Measurements from ENCODE around the gene HOXC4. TPM values are rescaled to one million over a fixed set of nuclear protein-coding genes. Genes with fewer than 3 reads are reported as not detected.

The HOXC4 gene
- total RNA-seq, 1 donor from 2014 or later, result 0.47 TPM

GRCh38 chr12:54014377-54015017 lies 39.1 kb upstream of the HOXC4 start:
- no peaks in the 10 kb centered on the region for H3K9me3 ChIP-seq
- H3K36me3 ChIP-seq, result no peaks in the 10 kb centered on the region
- H3K4me1 ChIP-seq, result peaks cover 27% of the 10 kb centered on the region
- DNase-seq (no peak), ATAC-seq (no peak)
- H3K4me3 ChIP-seq, result no peak overlapping the region
- no peak overlapping the region for H3K27ac ChIP-seq
- intact Hi-C loops (cut with DNase I), result no loop called here
- peaks cover 99% of the 10 kb centered on the region for H3K27me3 ChIP-seq (ENCODE audit: low read depth)
- no peak for TF ChIP-seq CTCF (IDR thresholded peaks at IDR 0.05)

- DNase-seq, result no peak
- no peak for ATAC-seq
- Histone ChIP-seq H3K27me3 (ENCODE audit: low read depth) (peaks cover 99% of the 10 kb centered on the region), H3K36me3 (no peaks in the 10 kb centered on the region), H3K9me3 (no peaks in the 10 kb centered on the region), H3K4me1 (peaks cover 25% of the 10 kb centered on the region), H3K27ac (no peak overlapping the region), H3K4me3 (no peak overlapping the region)
- intact Hi-C loops (cut with DNase I), result no loop called here
- TF ChIP-seq CTCF (IDR thresholded peaks at IDR 0.05), result no peak
Measured at GRCh38 chr12:54015018-54015931, 38.4 kb upstream of the HOXC4 start.

GRCh38 chr12:54016051-54016450 lies 37.6 kb upstream of the HOXC4 start:
- Histone ChIP-seq H3K9me3 (no peaks in the 10 kb centered on the region), H3K4me1 (peaks cover 25% of the 10 kb centered on the region), H3K27me3 (ENCODE audit: low read depth) (peaks cover 99% of the 10 kb centered on the region), H3K36me3 (no peaks in the 10 kb centered on the region), H3K27ac (no peak overlapping the region), H3K4me3 (no peak overlapping the region)
- ATAC-seq (no peak), DNase-seq (no peak)
- intact Hi-C loops (cut with DNase I), result no loop called here
- no peak for TF ChIP-seq CTCF (IDR thresholded peaks at IDR 0.05)

GRCh38 chr12:54016478-54016964 lies 37.1 kb upstream of the HOXC4 start:
- Histone ChIP-seq H3K4me1 (peaks cover 25% of the 10 kb centered on the region), H3K27ac (no peak overlapping the region), H3K36me3 (no peaks in the 10 kb centered on the region), H3K4me3 (no peak overlapping the region), H3K27me3 (ENCODE audit: low read depth) (peaks cover 99% of the 10 kb centered on the region), H3K9me3 (no peaks in the 10 kb centered on the region)
- no peak for ATAC-seq
- no peak for DNase-seq
- TF ChIP-seq CTCF (IDR thresholded peaks at IDR 0.05), result no peak
- intact Hi-C loops (cut with DNase I), result no loop called here

- DNase-seq, result no peak
- peaks cover 99% of the 10 kb centered on the region for H3K27me3 ChIP-seq (ENCODE audit: low read depth)
- TF ChIP-seq CTCF (IDR thresholded peaks at IDR 0.05), result no peak
- peaks cover 25% of the 10 kb centered on the region for H3K4me1 ChIP-seq
- no peaks in the 10 kb centered on the region for H3K9me3 ChIP-seq
- no peak overlapping the region for H3K27ac ChIP-seq
- peak; percentile 14 to 33 for ATAC-seq
- H3K4me3 ChIP-seq, result peak overlapping the region; percentile 46
- H3K36me3 ChIP-seq, result no peaks in the 10 kb centered on the region
- intact Hi-C loops (cut with DNase I), result no loop called here
Measured at GRCh38 chr12:54017027-54017788, 36.4 kb upstream of the HOXC4 start.
